GM12878 (cell line): ENCODE measurements around the gene ADAM20. TPM values are rescaled to one million over a fixed set of nuclear protein-coding genes. Genes with fewer than 3 reads are reported as not detected.

Experiments
- ATF3 ChIP-seq: IDR thresholded peaks from 2 replicates; pipeline ENCODE4 v1.6.1; 2011; ENCODE audit warnings: low read depth, mild to moderate bottlenecking, low read length, moderate library complexity, borderline replicate concordance; ENCODE audit errors: extremely low read depth
- CREM ChIP-seq: IDR thresholded peaks from 2 replicates; pipeline ENCODE4 v1.6.1; 2014; ENCODE audit warnings: antibody characterized with exemption, low read depth
- ETV6 ChIP-seq, 2 experiments: fragments of 450-650 bp in 1 of 2; IDR thresholded peaks in 1 of 2; conservative IDR thresholded peaks in 1 of 2; 2 replicates each; pipeline ENCODE4 v1.6.1; 2014; ENCODE audit warnings: antibody characterized with exemption in 1 of 2, borderline replicate concordance in 1 of 2, low read depth in 1 of 2, mild to moderate bottlenecking in 1 of 2, moderate library complexity in 1 of 2
- EZH2 ChIP-seq: IDR thresholded peaks from 2 replicates; pipeline ENCODE4 v1.6.1; 2012; ENCODE audit warnings: low read depth, mild to moderate bottlenecking, control low read depth, inconsistent platforms, low read length, borderline replicate concordance; ENCODE audit not compliant: control insufficient read depth
- JUNB ChIP-seq: IDR thresholded peaks from 2 replicates; pipeline ENCODE4 v1.6.1; 2016; ENCODE audit warnings: antibody characterized with exemption, mild to moderate bottlenecking
- JUND ChIP-seq: IDR thresholded peaks from 2 replicates; pipeline ENCODE4 v1.6.1; 2012; ENCODE audit warnings: low read depth, mild to moderate bottlenecking, low read length, improper control_type of control experiment, moderate library complexity
- MTA2 ChIP-seq: fragments of 450-650 bp; IDR thresholded peaks from 2 replicates; pipeline ENCODE4 v1.6.1; 2016; ENCODE audit warnings: low read depth, mild to moderate bottlenecking, moderate library complexity
- NFIC ChIP-seq: IDR thresholded peaks from 2 replicates; pipeline ENCODE4 v1.6.1; 2012; ENCODE audit warnings: low read depth, mild to moderate bottlenecking, inconsistent platforms, low read length, moderate library complexity
- NRF1 ChIP-seq: conservative IDR thresholded peaks from 2 replicates; pipeline ENCODE4 v1.6.1; 2011; ENCODE audit warnings: mild to moderate bottlenecking, low read depth, low read length, improper control_type of control experiment
- RELA ChIP-seq: fragments of 450-650 bp; IDR thresholded peaks from 2 replicates; pipeline ENCODE4 v1.8.0; 2014; ENCODE audit warnings: borderline replicate concordance; ENCODE audit not compliant: partially characterized antibody
- SKIL ChIP-seq: fragments of 450-650 bp; IDR thresholded peaks from 2 replicates; pipeline ENCODE4 v1.6.1; 2017; ENCODE audit warnings: mild to moderate bottlenecking, low read depth, inconsistent platforms; ENCODE audit not compliant: poor library complexity, severe bottlenecking
- YY1 ChIP-seq: IDR thresholded peaks from 2 replicates; pipeline ENCODE4 v1.6.1; 2011; ENCODE audit warnings: low read depth, mild to moderate bottlenecking, low read length
- ZBED1 ChIP-seq: IDR thresholded peaks from 2 replicates; pipeline ENCODE4 v1.6.1; 2016; ENCODE audit warnings: borderline replicate concordance
- polyA plus RNA-seq, 11 experiments: library from polyadenylated mRNA; depleted of rRNA in 4 of 11; unstranded in 6 of 11; stranded (reverse) in 5 of 11; fragments of >200 nt; fragmentation: Nextera tagmentation in 4 of 11; fragmentation: Illumina TruSeq in 1 of 11; extraction: Ambion mirVana in 4 of 11; extraction: Trizol in 1 of 11; gene quantifications; 1 replicate in 1 of 11; 2 replicates in 10 of 11; pipeline versions ENCODE4 v1.2.1 to v1.2.3, GENCODE V29; 2011 to 2016; ENCODE audit warnings: inconsistent platforms in 2 of 11, missing spikeins in 2 of 11, low read depth in 1 of 11
- total RNA-seq, 4 experiments: library from RNA; depleted of rRNA in 3 of 4; stranded (reverse); fragments of >200 nt in 3 of 4; fragmentation: Illumina TruSeq in 1 of 4; extraction: Trizol in 1 of 4; gene quantifications; 2 replicates each; pipeline versions ENCODE4 v1.2.1 to v1.2.3, GENCODE V29; 2013 to 2021
- TF ChIP-seq, protein P1 (sequence below): fragments of 450-650 bp; conservative IDR thresholded peaks from 2 replicates; pipeline ENCODE4 v1.6.1; 2017; ENCODE audit warnings: mild to moderate bottlenecking, moderate library complexity

ADAM20 gene
- total and polyA plus RNA-seq, 10 of the 15 experiments (the other 5 are each of a cell fraction or from before 2014, with no cell fraction given), result 0.04 to 0.34 (median 0.10) TPM; not detected in 3

DNA sequence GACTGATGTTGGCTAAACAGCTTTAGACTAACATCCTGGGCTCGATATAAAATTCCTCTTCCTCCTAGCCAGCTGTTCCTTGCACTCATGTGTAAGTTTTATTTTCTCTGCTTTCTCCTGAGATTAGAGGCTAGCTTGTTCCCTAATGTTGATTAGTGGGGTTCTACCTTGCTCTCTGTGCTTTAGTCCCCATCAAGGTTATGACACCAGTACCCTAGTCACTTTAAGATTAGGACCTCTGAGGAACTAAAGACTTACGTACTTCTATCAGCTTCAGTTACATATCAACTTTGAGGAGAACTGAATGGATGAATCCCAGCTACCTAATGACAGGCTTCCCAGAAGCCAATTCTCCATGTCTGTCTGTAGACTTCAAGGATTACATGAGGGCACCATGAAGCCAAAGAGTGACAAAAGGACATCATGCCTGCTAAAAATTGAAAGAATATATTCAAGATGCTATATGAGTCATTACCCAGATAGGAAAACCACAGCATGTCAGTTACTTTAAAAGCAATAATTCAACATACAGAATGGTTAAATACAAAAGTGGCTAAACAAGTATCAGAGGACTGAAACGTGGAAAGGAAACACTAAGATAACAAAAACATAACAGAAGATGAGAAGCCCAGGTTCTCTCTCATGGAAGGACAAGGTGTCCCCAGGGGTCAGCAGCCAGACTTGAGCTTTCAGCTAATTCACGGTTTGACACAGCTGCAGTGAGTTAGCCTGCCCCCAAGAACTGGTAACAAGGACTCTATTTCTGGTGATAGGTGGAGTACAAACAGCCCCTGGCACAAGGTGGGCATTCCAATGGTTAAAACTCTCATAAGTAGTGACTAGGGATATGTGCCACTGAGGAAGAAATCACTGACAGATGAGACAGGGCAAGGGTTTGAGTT lies 20.4 kb downstream of the ADAM20 start (continued):
- TF ChIP-seq RELA (peak; percentile 32), MTA2 (no peak), SKIL (no peak), NFIC (peak; percentile 65; the same call in 1 of the 2 replicates), NRF1 (no peak), JUNB (peak; percentile 64), ETV6 (conservative IDR thresholded peaks at IDR 0.05 in 1 of 2, IDR thresholded peaks at IDR 0.05 in 1 of 2; ENCODE audit: borderline replicate concordance in 1 of 2, low read depth in 1 of 2) (no peak; a peak in 1 of 4 replicates), JUND (peak; percentile 29; the same call in 1 of the 2 replicates), CREM (0 out of 2 replicates have a peak, but pooled peaks have one; percentile 18), EZH2 (no peak), YY1 (no peak), ZBED1 (no peak), ATF3 (no peak)
- TF ChIP-seq, protein P1, sequence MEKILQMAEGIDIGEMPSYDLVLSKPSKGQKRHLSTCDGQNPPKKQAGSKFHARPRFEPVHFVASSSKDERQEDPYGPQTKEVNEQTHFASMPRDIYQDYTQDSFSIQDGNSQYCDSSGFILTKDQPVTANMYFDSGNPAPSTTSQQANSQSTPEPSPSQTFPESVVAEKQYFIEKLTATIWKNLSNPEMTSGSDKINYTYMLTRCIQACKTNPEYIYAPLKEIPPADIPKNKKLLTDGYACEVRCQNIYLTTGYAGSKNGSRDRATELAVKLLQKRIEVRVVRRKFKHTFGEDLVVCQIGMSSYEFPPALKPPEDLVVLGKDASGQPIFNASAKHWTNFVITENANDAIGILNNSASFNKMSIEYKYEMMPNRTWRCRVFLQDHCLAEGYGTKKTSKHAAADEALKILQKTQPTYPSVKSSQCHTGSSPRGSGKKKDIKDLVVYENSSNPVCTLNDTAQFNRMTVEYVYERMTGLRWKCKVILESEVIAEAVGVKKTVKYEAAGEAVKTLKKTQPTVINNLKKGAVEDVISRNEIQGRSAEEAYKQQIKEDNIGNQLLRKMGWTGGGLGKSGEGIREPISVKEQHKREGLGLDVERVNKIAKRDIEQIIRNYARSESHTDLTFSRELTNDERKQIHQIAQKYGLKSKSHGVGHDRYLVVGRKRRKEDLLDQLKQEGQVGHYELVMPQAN, result no peak
